Smooth muscle cell (in vitro differentiated cells): ENCODE measurements around the gene CUBN. TPM values are rescaled to one million over a fixed set of nuclear protein-coding genes. Genes with fewer than 3 reads are reported as not detected.

Experiments used
- DNase-seq: peaks from one replicate; lab custom pipeline; 2025; ENCODE audit not compliant: unreplicated experiment; lab: John Stamatoyannopoulos, UW
- H2AFZ ChIP-seq: fragments of 200-600 bp; sonication (generic); 2 replicates; pipeline ENCODE4 v1.6.0; 2016; ENCODE audit warnings: antibody characterized with exemption, low read depth, mild to moderate bottlenecking
- H3F3A ChIP-seq: fragments of 200-600 bp; sonication (generic); 2 replicates; pipeline ENCODE4 v1.6.0; 2017; ENCODE audit warnings: antibody characterized with exemption, low read depth
- H3K27ac ChIP-seq: fragments of 200-600 bp; sonication (generic); 2 replicates; pipeline ENCODE4 v1.5.1; 2016; ENCODE audit warnings: low read depth, mild to moderate bottlenecking
- H3K27me3 ChIP-seq: fragments of 200-600 bp; sonication (generic); 2 replicates; pipeline ENCODE4 v1.6.1; 2016; ENCODE audit warnings: low read depth, mild to moderate bottlenecking
- H3K36me3 ChIP-seq: fragments of 200-600 bp; sonication (generic); 2 replicates; pipeline ENCODE4 v1.5.1; 2016; ENCODE audit warnings: low read depth
- H3K4me1 ChIP-seq: fragments of 200-600 bp; sonication (generic); 2 replicates; pipeline ENCODE4 v1.5.1; 2016; ENCODE audit warnings: low read depth
- H3K4me2 ChIP-seq: fragments of 200-600 bp; sonication (generic); 2 replicates; pipeline ENCODE4 v1.6.0; 2016; ENCODE audit warnings: mild to moderate bottlenecking
- H3K4me3 ChIP-seq: fragments of 200-600 bp; sonication (generic); 2 replicates; pipeline ENCODE4 v1.5.1; 2016; ENCODE audit warnings: mild to moderate bottlenecking
- H3K79me2 ChIP-seq: fragments of 200-600 bp; sonication (generic); 2 replicates; pipeline ENCODE4 v1.6.0; 2016; ENCODE audit warnings: low read depth, mild to moderate bottlenecking
- H3K9ac ChIP-seq: fragments of 200-600 bp; sonication (generic); 2 replicates; pipeline ENCODE4 v1.6.0; 2016; ENCODE audit warnings: low read depth
- H3K9me3 ChIP-seq: fragments of 200-600 bp; sonication (generic); replicated peaks from 2 replicates; pipeline ENCODE4 v1.5.1; 2016; ENCODE audit warnings: low read depth
- H4K20me1 ChIP-seq: fragments of 200-600 bp; sonication (generic); 2 replicates; pipeline ENCODE4 v1.6.0; 2016; ENCODE audit warnings: low read depth
- CTCF ChIP-seq: fragments of 200-600 bp; sonication (generic); IDR thresholded peaks from 2 replicates; pipeline ENCODE4 v1.5.1; 2017; ENCODE audit warnings: borderline replicate concordance, mild to moderate bottlenecking, antibody characterized with exemption; ENCODE audit not compliant: insufficient read depth, poor library complexity, severe bottlenecking
- WGBS: methylation state at CpG from one replicate; pipeline ENCODE4 v1.1.7; 2016; ENCODE audit warnings: low lambda C conversion rate; 5-methylcytosine and 5-hydroxymethylcytosine counted together
- polyA plus RNA-seq: library from polyadenylated mRNA; unstranded; fragments of >200 nt; fragmentation: Nextera tagmentation; extraction: Ambion mirVana; gene quantifications from 2 replicates; pipeline ENCODE4 v1.2.1, GENCODE V29; 2016
- total RNA-seq: library from RNA; depleted of rRNA; stranded (reverse); fragments of >200 nt; gene quantifications from 2 replicates; pipeline ENCODE4 v1.2.3, GENCODE V29; 2014

Gene CUBN
- total and polyA plus RNA-seq, 2 experiments from 2014 or later, result 0.62 to 4.7 TPM

DNA sequence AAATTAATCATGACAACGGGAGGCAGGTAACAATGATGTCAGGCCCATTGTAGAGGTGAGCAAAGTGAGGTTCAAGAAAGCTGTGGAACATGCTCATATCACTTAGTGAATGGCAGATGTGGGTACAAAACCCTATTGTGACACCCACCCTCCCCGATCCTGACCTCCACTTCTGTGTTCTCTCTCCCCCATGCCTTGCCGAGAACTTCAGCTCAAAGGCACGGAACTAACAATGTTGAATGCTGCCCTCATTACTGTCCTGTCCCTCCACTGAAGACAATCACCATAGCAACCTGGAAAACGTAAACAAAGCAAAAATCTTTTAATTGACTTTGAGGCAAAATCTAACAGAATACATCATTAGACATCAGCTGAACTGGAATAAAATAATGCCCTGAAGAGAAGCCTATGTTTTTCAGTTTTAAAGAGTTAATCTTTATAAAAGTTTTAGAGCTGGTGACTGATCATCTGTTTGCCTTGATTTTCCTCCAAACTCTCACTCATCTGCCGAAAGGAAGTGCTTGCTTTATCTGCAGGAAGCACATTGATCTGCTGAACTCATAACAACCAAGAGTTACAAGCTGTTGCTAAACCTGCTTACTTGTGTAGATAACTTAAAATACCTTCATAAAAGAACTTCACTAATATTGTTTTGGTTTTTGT lies 133.6 kb downstream of the CUBN start:
- Histone ChIP-seq H3K27ac (peak overlapping the region; percentile 98), H3F3A (peaks cover 13% of the 10 kb centered on the region), H3K27me3 (no peaks in the 10 kb centered on the region), H3K9ac (peak overlapping the region; percentile 88), H4K20me1 (no peaks in the 10 kb centered on the region), H3K36me3 (no peaks in the 10 kb centered on the region), H3K4me1 (peaks cover 12% of the 10 kb centered on the region), H2AFZ (no peak overlapping the region), H3K4me2 (peak overlapping the region; percentile 79), H3K9me3 (no peaks in the 10 kb centered on the region), H3K79me2 (no peaks in the 10 kb centered on the region), H3K4me3 (no peak overlapping the region)
- DNase-seq, result no peak
- WGBS, result 34% methylated on average over 6 of the region's 6 CpGs
- no peak for TF ChIP-seq CTCF

DNA sequence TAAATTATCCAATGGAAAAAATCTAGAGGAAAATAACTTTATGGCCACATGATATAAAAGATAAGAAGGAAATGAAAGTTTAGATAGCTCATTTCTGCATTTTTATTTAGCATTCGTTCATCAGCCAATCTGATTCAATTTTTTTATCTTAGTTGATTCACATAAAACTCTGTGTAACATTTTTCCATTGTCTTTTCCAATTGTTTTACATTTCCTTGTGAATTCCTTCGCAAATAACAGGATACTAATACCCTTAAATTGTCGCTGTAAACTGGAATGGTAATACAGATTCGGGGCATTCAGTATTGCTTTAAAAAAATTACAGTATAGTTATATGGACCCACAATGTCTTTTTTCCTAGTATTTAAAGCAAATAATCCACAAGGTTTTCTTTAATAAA lies 136.4 kb downstream of the CUBN start:
- Histone ChIP-seq H3K4me3 (no peak overlapping the region), H3K4me2 (peak overlapping the region; percentile 62), H3K27me3 (no peaks in the 10 kb centered on the region), H4K20me1 (no peaks in the 10 kb centered on the region), H3K9ac (no peak overlapping the region), H3K4me1 (peaks cover 14% of the 10 kb centered on the region), H3K79me2 (no peaks in the 10 kb centered on the region), H3F3A (peaks cover 6% of the 10 kb centered on the region), H3K27ac (peak overlapping the region; percentile 83), H2AFZ (peak overlapping the region; percentile 68), H3K36me3 (no peaks in the 10 kb centered on the region), H3K9me3 (no peaks in the 10 kb centered on the region)
- 90% methylated on average over 4 of the region's 4 CpGs for WGBS
- no peak for TF ChIP-seq CTCF
- DNase-seq, result no peak

DNA sequence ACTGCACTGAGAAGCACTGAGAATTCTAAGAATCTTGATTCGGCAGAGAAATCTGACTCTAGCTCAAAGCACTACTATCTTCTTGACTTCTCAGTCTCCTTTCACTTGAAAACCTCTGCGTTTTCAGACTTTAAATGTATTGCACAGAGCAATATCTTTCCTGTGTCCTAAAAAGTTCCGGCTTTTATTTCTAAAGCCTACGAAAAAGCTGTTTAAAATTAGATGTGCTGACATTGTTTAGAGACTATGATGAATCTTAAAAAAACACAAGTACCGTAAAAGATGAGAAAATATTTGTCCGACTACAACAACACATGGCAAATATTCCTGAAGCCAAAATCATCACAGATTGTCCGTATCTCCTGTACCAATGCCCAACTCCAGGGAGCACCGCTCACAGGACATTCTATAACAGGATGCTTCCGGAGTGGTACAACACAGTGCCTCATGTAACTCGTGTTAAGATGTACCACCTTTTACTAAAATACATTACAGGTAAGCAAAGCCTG lies 136.9 kb downstream of the CUBN start:
- Histone ChIP-seq H2AFZ (peak overlapping the region; percentile 68), H3K36me3 (no peaks in the 10 kb centered on the region), H3K4me1 (peaks cover 19% of the 10 kb centered on the region), H3K4me3 (peak overlapping the region; percentile 16), H3K9me3 (no peaks in the 10 kb centered on the region), H3F3A (peaks cover 10% of the 10 kb centered on the region), H3K79me2 (no peaks in the 10 kb centered on the region), H3K27me3 (no peaks in the 10 kb centered on the region), H3K27ac (peak overlapping the region; percentile 83), H3K9ac (peak overlapping the region; percentile 45), H4K20me1 (no peaks in the 10 kb centered on the region), H3K4me2 (peak overlapping the region; percentile 62)
- DNase-seq, result no peak
- TF ChIP-seq CTCF, result no peak
- WGBS, result 54% methylated on average over 10 of the region's 10 CpGs

GRCh38 chr10:16991011-16991410 lies 138.6 kb downstream of the CUBN start:
- no peaks in the 10 kb centered on the region for H3K9me3 ChIP-seq
- H3K4me1 ChIP-seq, result peaks cover 30% of the 10 kb centered on the region
- peak overlapping the region; percentile 18 for H3K27ac ChIP-seq
- no peak for TF ChIP-seq CTCF
- H4K20me1 ChIP-seq, result no peaks in the 10 kb centered on the region
- 98% methylated on average over 2 of the region's 2 CpGs for WGBS
- peaks cover 20% of the 10 kb centered on the region for H3F3A ChIP-seq
- H3K4me2 ChIP-seq, result no peak overlapping the region
- H3K79me2 ChIP-seq, result no peaks in the 10 kb centered on the region
- H3K27me3 ChIP-seq, result no peaks in the 10 kb centered on the region
- no peaks in the 10 kb centered on the region for H3K36me3 ChIP-seq
- H2AFZ ChIP-seq, result no peak overlapping the region
- no peak overlapping the region for H3K4me3 ChIP-seq
- H3K9ac ChIP-seq, result no peak overlapping the region
- DNase-seq, result no peak
